H7 (cell line): ENCODE results near the gene ARHGAP4. TPM values are rescaled to one million over a fixed set of nuclear protein-coding genes. Genes with fewer than 3 reads are reported as not detected.

Experiments
- DNase-seq: peaks from one replicate; pipeline ENCODE4 v3.0.0; 2012
- H3K27me3 ChIP-seq: 2 replicates; pipeline ENCODE4 v1.6.0; 2011; ENCODE audit warnings: mild to moderate bottlenecking, low read length; ENCODE audit not compliant: control insufficient read depth, insufficient read depth
- H3K36me3 ChIP-seq: replicated peaks from 2 replicates; pipeline ENCODE4 v1.5.1; 2011; ENCODE audit warnings: low read length; ENCODE audit not compliant: control insufficient read depth, insufficient read depth
- H3K4me3 ChIP-seq: 2 replicates; pipeline ENCODE4 v1.5.1; 2011; ENCODE audit warnings: low read depth, mild to moderate bottlenecking, control low read depth, low read length, moderate library complexity; ENCODE audit not compliant: insufficient read depth
- total RNA-seq: library from RNA; depleted of rRNA; stranded (reverse); fragments of >200 nt; shearing (Covaris generic); gene quantifications from 2 replicates; pipeline ENCODE4 v1.2.3, GENCODE V29; 2014

ARHGAP4 gene
- total RNA-seq, 1 experiment from 2014 or later: 39.4 TPM

GRCh38 chrX:153968255-153968654 is 42.2 kb upstream of the ARHGAP4 start:
- no peak for DNase-seq
- H3K4me3 ChIP-seq: 0 out of 2 replicates have a peak overlapping the region, but pooled peaks have one; percentile 0
- H3K36me3 ChIP-seq: peaks cover 3% of the 10 kb centered on the region
- H3K27me3 ChIP-seq: no peaks in the 10 kb centered on the region

GRCh38 chrX:153967536-153968224 is 41.6 kb upstream of the ARHGAP4 start:
- Histone ChIP-seq H3K4me3 (no peak overlapping the region), H3K27me3 (no peaks in the 10 kb centered on the region), H3K36me3 (peaks cover 6% of the 10 kb centered on the region)
- no peak for DNase-seq

- H3K4me3 ChIP-seq: no peak overlapping the region
Measured at GRCh38 chrX:153966841-153967535, 40.9 kb upstream of the ARHGAP4 start.

GRCh38 chrX:153966283-153966688 is 40.2 kb upstream of the ARHGAP4 start:
- H3K36me3 ChIP-seq: peaks cover 14% of the 10 kb centered on the region
- no peak overlapping the region for H3K4me3 ChIP-seq
- no peak for DNase-seq
- H3K27me3 ChIP-seq: no peaks in the 10 kb centered on the region

More at GRCh38 chrX:153966841-153967535, 40.9 kb upstream of the ARHGAP4 start:
- DNase-seq: no peak
- Histone ChIP-seq H3K36me3 (peaks cover 9% of the 10 kb centered on the region), H3K27me3 (no peaks in the 10 kb centered on the region)

GRCh38 chrX:153965406-153965805 is 39.3 kb upstream of the ARHGAP4 start:
- H3K4me3 ChIP-seq: no peak overlapping the region
- DNase-seq: no peak
- H3K36me3 ChIP-seq: peaks cover 15% of the 10 kb centered on the region
- no peaks in the 10 kb centered on the region for H3K27me3 ChIP-seq

- no peak for DNase-seq
- Histone ChIP-seq H3K36me3 (peaks cover 23% of the 10 kb centered on the region), H3K27me3 (no peaks in the 10 kb centered on the region), H3K4me3 (no peak overlapping the region)
Measured at GRCh38 chrX:153964105-153964504, 38.0 kb upstream of the ARHGAP4 start.

GRCh38 chrX:153963546-153963945 is 37.5 kb upstream of the ARHGAP4 start:
- Histone ChIP-seq H3K36me3 (peaks cover 28% of the 10 kb centered on the region), H3K4me3 (no peak overlapping the region), H3K27me3 (no peaks in the 10 kb centered on the region)
- DNase-seq: no peak

- no peak for DNase-seq
- peaks cover 49% of the 10 kb centered on the region for H3K36me3 ChIP-seq
- no peak overlapping the region for H3K4me3 ChIP-seq
- no peaks in the 10 kb centered on the region for H3K27me3 ChIP-seq
Measured at GRCh38 chrX:153961292-153961691, 35.2 kb upstream of the ARHGAP4 start.

- DNase-seq: no peak
- Histone ChIP-seq H3K36me3 (peaks cover 51% of the 10 kb centered on the region), H3K4me3 (no peak overlapping the region)
Measured at GRCh38 chrX:153960786-153961185, 34.7 kb upstream of the ARHGAP4 start.

GRCh38 chrX:153960077-153960476 is 34.0 kb upstream of the ARHGAP4 start:
- no peak for DNase-seq
- Histone ChIP-seq H3K4me3 (no peak overlapping the region), H3K36me3 (peaks cover 57% of the 10 kb centered on the region), H3K27me3 (no peaks in the 10 kb centered on the region)

More at GRCh38 chrX:153960786-153961185, 34.7 kb upstream of the ARHGAP4 start:
- H3K27me3 ChIP-seq: no peaks in the 10 kb centered on the region

- peaks cover 57% of the 10 kb centered on the region for H3K36me3 ChIP-seq
- H3K4me3 ChIP-seq: no peak overlapping the region
- no peak for DNase-seq
- no peaks in the 10 kb centered on the region for H3K27me3 ChIP-seq
Measured at GRCh38 chrX:153959649-153960048, 33.6 kb upstream of the ARHGAP4 start.

GRCh38 chrX:153958605-153959004 is 32.5 kb upstream of the ARHGAP4 start:
- H3K4me3 ChIP-seq: no peak overlapping the region
- H3K27me3 ChIP-seq: no peaks in the 10 kb centered on the region
- no peak for DNase-seq
- peaks cover 57% of the 10 kb centered on the region for H3K36me3 ChIP-seq

GRCh38 chrX:153957224-153957623 is 31.2 kb upstream of the ARHGAP4 start:
- Histone ChIP-seq H3K36me3 (peaks cover 62% of the 10 kb centered on the region), H3K4me3 (no peak overlapping the region), H3K27me3 (no peaks in the 10 kb centered on the region)
- no peak for DNase-seq

GRCh38 chrX:153956044-153956907 is 30.2 kb upstream of the ARHGAP4 start:
- H3K27me3 ChIP-seq: no peaks in the 10 kb centered on the region
- H3K4me3 ChIP-seq: no peak overlapping the region
- no peak for DNase-seq
- H3K36me3 ChIP-seq: peaks cover 56% of the 10 kb centered on the region
